Measurements from ENCODE around the gene LTBP3. TPM values are rescaled to one million over a fixed set of nuclear protein-coding genes. Genes with fewer than 3 reads are reported as not detected.
A peak's percentile ranks its signal among the peaks of the same experiment; 100 is the strongest.

Gene LTBP3
- total and polyA plus RNA-seq, 9 of the 15 experiments (the other 6 are each of a cell fraction or from before 2014, with no cell fraction given): 0.06 to 20.5 (median 4.8) TPM

GRCh38 chr11:65525546-65526480, 32.3 kb downstream of the LTBP3 start (continued):
- TF ChIP-seq MLLT1 (IDR thresholded peaks at IDR 0.05): no peak
- TF ChIP-seq HDGF (IDR thresholded peaks at IDR 0.05): 0 out of 2 replicates have a peak, but pooled peaks have one; percentile 16
- TF ChIP-seq MXD1 (CRISPR knock-in tag; IDR thresholded peaks at IDR 0.05; ENCODE audit: borderline replicate concordance, poor library complexity, severe bottlenecking): no peak
- no peak for TF ChIP-seq CTCF (IDR thresholded peaks at IDR 0.05 in 2 of 3, conservative IDR thresholded peaks at IDR 0.05 in 1 of 3; ENCODE audit: insufficient read depth in 2 of 3, low read depth in 1 of 3, low read length in 3 of 3)
- TF ChIP-seq RNF219 (CRISPR knock-in tag; IDR thresholded peaks at IDR 0.05): no peak
- 0 out of 2 replicates have a peak, but pooled peaks have one; percentile 1 for TF ChIP-seq ZNF592 (IDR thresholded peaks at IDR 0.05)
- TF ChIP-seq ZNF644 (tag; IDR thresholded peaks at IDR 0.05; ENCODE audit: low read depth): no peak
- TF ChIP-seq SMAD4 (CRISPR knock-in tag; conservative IDR thresholded peaks at IDR 0.05): 0 out of 2 replicates have a peak, but pooled peaks have one; percentile 5
- TF ChIP-seq ILK (tag; IDR thresholded peaks at IDR 0.05; ENCODE audit: borderline replicate concordance, low read depth): no peak
- 0 out of 2 replicates have a peak, but pooled peaks have one; percentile 3 for TF ChIP-seq MTA3 (IDR thresholded peaks at IDR 0.05; ENCODE audit: borderline replicate concordance)
